IPS-18c (cell line): Measurements from ENCODE around the gene STK32C.

ENCODE experiments used
- H3K4me3 ChIP-seq: 2 replicates; pipeline ENCODE4 v1.7.0; 2013; ENCODE audit warnings: low read depth, mild to moderate bottlenecking, low read length, moderate library complexity; ENCODE audit not compliant: insufficient read depth
- H3K9me3 ChIP-seq: one replicate; pipeline ENCODE4 v1.6.1; 2013; ENCODE audit warnings: mild to moderate bottlenecking, low read length, moderate library complexity; ENCODE audit not compliant: control insufficient read depth, insufficient read depth

STK32C gene

DNA sequence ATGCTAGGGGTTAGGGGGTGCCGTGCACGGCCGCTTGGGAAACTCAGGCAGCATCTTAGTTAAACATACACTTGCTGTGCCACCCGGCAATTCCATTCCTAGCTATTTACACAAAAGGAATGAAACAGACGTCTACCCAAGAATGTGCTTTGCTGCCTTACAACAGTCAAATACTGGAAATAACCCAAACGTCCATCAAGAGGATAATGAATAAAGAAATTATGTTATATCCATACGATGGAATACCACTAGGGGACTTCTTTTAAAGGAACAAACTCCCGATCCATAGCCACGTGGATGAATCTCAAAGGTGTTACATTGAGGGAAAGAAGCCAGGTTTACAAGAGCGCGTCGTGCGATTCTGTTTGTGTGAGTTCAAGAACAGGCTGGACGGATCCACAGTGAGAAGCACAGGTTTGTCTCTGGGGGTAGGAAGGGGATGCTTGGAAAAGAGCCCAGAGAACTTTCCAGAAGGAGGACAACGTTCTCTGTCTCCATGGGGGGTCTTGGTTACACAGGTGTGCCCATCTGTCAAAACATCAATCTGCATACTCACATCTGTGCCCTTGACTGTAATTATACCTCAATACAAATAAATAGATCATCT lies 41.8 kb downstream of the STK32C start:
- no peak overlapping the region for H3K4me3 ChIP-seq
- H3K9me3 ChIP-seq, result no peaks in the 10 kb centered on the region

DNA sequence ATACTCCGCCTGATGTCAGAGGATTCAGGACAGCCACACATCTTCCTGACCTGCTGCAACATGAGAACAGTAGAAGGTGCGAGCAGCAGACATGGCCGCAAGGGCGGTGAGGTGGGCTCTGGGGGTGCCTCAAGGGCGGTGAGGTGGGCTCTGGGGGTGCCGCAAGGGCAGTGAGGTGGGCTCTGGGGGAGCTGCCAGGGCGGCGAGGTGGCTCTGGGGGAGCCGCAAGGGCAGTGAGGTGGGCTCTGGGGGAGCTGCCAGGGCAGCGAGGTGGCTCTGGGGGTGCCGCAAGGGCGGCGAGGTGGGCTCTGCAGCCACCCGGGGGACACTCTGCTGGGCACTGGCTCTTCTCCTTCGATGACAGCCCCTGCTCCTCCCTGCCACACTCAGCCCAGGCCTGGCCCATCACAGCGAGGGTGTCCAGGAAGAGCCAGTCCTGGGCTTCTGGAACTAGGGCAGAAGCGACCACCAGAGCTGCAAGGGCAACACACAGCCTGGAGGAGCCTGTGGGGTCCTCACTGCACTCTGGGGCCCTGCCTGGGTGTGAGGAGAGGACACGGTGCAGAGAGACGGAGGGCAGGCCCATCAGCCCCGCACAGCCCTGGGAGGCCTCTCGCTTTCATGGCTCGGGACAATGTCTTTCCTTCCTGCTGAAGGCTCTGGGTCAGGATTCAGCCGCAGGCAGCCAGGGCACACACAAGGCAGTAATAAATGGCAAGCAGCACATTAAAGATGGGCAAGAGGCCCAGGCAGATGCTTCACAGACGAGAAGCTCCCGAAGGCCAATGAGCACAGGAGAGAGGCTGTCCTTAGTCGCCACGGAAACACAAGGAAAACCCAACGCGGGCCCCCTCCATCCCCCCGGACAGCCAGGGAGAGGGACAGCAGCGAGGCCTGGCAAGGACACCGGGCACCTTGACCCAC lies 42.5 kb downstream of the STK32C start:
- H3K4me3 ChIP-seq, result no peak overlapping the region

DNA sequence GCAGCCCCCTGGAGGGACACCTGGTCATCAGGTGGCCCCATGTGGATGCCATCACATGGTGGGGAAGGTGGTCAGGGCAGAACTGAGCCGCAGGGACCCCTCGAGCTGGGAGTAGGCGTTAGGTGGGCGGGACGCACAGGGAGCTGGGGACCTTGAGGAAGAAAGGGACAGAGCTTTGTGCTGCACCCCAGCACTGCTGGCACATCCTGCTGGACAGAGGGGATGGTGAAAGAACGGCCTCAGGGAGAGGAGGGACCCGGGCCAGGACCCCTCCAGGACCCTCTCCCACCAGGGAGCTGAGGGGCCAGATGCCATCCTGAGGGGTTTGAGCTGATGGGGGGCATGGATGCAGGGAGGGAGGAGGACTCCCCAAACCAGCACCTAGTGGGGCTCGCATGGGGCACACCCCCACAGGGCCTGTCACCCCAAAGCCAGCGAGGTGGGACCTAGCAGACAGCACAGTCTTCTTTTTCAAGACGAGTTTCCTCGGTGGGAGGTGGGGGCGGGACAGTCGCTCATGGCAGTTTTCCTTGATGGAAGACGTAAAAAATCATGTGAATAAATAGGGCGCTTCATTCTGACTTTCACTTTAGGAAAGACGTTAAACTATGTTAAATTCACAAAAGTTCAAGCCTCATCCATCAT lies 43.3 kb downstream of the STK32C start:
- H3K4me3 ChIP-seq, result no peak overlapping the region
- H3K9me3 ChIP-seq, result no peaks in the 10 kb centered on the region

More for the DNA sequence above, 42.5 kb downstream of the STK32C start:
- no peaks in the 10 kb centered on the region for H3K9me3 ChIP-seq

DNA sequence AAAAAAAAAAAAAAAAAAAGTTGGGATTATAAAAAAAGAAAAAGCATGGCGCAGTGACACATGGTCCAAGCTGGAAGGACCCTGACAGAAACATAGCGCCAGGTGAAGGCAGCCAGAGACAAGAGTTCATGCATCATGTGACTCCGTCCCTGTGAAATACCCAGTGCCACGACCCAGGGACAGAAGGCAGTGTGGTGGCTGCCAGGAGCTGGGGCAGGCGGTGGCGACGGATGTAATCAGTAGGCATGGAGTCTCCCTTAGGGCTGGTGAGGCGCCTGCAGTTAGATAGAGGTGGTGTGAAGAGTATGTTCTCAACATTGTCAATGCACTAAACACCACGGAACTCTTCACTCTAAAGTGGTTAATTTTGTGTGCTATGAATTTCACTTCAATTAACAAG lies 43.9 kb downstream of the STK32C start:
- Histone ChIP-seq H3K9me3 (no peaks in the 10 kb centered on the region), H3K4me3 (no peak overlapping the region)

DNA sequence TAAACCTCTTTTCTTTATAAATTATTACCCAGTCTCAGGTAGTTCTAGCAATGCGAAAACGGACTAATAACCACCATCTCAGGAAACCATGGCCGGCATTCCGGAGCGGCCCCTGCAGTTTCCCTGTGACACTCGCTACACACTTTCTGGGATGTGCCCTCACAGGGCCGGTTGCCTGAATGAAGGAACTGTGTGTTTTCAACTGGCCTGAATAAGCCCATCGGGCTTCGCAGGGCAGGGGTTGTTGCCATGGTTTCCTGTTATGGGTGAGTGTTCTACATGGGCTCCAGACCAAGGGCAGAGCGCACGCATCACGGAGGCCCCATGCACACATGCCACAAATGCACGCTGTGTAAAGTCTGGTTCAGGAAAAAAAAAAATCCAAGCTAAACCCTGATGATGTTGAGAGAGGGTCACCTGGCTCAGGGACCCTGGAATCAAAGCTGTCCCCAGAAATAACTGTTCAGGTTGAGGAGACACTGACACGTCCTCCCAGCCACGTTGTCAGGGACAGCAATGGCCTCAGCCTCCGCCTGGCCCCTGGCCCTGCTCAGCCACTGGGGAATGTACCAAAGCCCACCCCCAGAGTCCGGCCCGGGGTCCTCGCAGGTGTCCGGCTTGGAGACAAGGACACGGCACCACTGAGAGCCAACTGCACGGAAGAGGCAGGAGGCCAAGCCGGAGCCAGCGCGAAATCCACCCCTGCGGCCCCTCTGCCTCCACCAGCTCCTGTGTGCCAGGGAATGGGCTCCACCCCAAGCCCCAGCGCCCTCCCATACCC lies 47.9 kb downstream of the STK32C start:
- no peak overlapping the region for H3K4me3 ChIP-seq
- no peaks in the 10 kb centered on the region for H3K9me3 ChIP-seq

DNA sequence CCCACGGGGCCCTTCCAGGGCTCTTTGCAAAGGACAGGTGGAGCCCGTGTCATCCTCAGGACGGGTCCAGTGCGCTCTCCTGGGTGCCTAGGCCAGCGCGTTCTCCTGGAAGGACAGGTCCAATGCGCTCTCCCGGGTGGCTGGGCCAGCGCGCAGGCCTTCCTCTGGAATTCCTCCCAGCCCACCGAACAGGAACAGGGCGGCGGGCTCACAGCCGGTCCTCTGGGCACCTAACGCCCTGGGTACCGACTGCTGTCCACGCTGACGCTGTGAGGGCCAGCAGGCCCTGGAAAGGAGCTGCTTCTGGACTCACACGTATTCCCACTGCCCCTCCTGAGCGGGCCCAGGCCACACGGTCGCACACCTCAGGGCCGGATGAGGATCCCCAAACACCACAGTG lies 49.3 kb downstream of the STK32C start:
- H3K4me3 ChIP-seq, result no peak overlapping the region

DNA sequence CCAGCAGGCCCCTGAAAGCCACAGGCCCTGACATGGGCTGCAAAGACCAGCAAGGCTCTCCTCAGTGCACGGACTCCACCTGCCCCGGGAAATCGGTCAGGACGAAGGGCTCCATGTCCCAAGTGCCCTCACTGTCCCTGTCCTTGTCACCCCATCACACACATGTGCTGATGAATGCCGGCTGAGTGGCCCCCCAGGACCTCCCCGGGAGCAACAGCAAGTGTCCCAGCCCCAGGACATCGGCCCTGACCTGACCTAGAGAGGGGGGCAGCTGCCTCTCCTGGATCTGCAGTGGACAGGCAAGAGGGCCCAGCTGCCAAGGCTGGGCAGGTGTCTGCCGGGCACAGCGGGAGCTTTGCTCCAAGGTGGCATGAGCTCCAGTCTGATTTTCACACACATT lies 49.8 kb downstream of the STK32C start:
- H3K9me3 ChIP-seq, result no peaks in the 10 kb centered on the region
- no peak overlapping the region for H3K4me3 ChIP-seq

More for the DNA sequence above, 49.3 kb downstream of the STK32C start:
- no peaks in the 10 kb centered on the region for H3K9me3 ChIP-seq

DNA sequence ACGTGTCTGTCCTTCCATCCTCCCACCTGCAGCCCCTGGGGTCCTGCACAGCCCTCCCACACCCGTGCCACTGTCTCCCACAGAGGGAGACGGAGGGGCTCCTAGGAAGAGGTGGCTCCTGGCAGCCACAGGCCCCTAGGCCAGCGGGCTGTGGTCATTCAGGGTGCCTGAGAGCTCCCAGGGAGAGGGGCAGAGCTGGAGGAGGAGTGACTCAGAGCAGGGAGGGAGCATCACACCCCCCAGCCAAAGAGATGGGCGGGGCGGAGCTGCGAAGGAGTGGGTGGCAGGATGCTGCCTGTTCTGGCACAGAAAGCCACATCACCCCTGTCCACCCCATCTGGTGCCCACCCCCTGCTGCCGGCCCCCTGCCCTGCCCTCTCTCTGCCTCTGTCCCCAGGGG lies 50.5 kb downstream of the STK32C start:
- no peaks in the 10 kb centered on the region for H3K9me3 ChIP-seq
- no peak overlapping the region for H3K4me3 ChIP-seq

DNA sequence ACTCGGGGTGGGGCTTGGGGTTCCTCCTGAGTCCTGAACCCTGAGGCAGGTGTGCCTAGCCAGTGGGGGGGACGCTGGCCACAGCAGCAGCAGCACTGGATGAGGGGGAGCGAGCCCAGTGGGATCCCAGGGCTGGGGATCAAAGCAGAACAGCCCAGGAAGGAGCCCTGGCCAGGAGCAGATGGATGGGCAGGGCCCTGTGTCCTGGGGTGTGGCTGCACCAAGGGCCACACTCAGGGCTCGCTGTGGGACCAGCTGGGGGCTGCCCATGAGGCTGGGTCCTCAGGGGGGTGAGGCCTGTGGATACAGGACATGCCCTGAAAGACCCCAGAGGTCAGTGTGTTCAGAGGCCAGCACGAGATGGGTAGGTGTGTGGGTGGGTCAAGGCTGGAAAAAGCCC lies 50.9 kb downstream of the STK32C start:
- Histone ChIP-seq H3K4me3 (no peak overlapping the region), H3K9me3 (no peaks in the 10 kb centered on the region)

DNA sequence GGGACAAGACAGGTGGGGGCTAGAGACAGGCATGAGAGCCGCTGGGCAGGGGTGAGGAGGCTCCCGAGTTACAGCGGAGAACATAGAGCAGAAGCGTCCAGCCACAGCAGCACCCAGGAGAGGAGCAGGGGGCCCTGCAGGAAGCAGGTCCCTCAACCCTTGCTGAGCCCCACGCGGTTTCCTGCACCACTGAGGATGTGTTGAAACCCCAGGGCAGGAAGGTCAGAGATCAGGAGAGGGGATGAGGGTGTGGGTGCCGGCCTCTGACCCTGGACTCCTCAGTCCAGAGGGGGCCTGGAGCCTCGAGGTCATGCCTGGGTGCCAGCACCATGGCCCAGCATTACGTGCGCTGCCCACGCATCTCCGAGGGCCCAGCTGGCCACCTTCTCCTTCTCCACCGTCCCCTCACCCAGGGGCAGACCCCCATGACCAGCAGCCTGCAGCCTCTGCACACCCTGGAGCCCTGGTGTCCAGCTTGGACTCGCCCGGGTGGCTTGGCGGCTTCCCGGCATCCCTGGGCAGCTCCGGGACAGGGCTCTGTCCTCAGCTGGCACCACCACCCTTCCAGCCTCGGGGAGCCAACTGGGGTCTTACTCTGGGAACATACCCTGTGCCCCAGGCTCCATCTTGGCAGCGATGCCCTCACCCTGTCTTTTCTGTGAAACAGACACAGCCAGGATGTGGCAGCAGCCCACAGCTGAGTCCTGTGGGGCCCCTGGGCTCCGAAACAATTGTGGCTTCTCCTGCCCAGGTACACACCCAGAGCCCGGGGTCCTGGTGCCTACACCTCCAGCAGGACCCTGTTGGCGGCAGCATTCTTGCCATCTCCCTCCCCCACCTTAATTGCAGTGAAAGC lies 52.0 kb downstream of the STK32C start:
- Histone ChIP-seq H3K4me3 (no peak overlapping the region), H3K9me3 (no peaks in the 10 kb centered on the region)

DNA sequence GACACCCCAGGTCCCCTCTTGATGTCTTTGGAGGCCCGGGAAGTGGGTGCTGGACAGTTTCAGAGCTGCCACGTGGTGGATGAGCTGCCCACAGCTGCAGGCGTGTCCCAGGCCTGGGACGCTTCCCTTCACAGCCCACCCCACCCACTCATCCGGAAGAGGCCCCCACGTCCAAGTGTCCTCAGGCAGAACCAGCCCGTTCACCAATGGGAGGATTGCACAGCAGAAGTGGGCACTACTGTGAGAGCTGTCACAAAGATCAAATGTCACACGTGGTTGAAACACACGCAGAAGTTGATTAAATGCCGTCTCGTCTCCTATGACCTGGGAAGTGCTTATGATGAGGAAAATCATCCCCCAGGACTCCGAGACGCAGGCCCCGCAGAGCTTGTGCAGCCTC lies 52.9 kb downstream of the STK32C start:
- H3K9me3 ChIP-seq, result no peaks in the 10 kb centered on the region
- H3K4me3 ChIP-seq, result no peak overlapping the region

DNA sequence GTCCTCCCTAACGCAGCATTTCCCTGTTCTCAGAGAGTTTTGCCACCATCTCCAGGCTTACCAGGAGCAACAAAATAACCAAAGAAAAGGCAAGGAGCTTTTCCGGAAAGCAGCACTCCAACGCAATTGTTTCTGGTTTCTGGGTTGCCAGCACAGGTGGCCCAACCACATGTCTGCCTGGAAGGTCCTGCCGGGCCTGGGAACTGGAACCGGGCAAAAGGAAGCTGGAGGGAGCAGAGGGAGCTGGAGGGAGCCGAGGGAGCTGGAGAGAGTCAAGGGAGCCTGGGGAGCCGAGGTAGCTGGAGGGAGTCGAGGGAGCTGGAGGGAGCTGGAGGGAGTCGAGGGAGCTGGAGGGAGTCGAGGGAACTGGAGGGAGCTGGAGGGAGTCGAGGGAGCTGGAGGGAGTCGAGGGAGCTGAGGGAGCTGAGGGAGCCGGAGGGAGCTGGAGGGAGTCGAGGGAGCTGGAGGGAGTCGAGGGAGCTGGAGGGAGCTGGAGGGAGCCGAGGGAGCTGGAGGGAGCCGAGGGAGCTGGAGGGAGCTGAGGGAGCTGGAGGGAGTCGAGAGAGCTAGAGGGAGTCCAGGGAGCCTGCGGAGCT lies 54.6 kb downstream of the STK32C start:
- H3K4me3 ChIP-seq, result no peak overlapping the region; the same call in 1 of the 2 replicates

DNA sequence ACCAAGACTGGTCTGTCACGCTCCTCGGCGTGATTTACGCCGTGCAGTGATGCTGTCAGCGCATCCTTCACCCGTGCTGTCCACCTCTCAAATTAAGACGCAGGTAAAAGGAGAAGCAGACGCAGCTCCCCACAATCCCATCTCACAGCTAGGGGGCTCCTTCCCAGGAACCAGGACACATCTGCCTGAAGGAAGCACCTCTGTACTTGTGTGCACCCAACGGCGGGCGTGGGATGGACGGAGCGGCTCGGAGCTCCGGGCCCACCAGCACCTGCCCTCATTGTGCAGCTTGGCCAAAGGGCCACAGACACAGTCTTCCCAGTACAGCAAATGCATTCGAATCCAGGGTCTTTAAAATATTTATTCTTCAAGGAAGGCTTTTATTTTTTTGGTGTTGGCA lies 55.3 kb downstream of the STK32C start:
- Histone ChIP-seq H3K9me3 (no peaks in the 10 kb centered on the region), H3K4me3 (no peak overlapping the region)

More for the DNA sequence above, 54.6 kb downstream of the STK32C start:
- no peaks in the 10 kb centered on the region for H3K9me3 ChIP-seq

DNA sequence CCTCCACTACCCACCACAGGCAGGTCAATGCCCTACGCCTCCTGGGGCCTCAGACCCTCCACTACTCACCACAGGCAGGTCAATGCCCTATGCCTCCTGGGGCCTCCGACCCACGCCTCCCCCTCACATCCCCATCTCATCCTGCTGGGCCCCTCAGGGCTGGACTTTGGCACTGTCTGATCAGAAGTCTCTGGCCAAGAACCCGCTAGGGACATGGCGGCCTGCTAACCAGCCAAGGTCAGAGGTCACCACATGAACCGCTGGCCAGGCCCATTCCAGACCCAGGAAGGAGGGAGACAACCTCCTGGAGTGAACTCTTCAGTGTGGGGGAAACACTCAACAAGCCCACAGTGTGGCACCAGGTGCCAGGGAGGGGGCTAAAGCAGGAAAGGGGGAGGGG lies 55.8 kb downstream of the STK32C start:
- no peaks in the 10 kb centered on the region for H3K9me3 ChIP-seq
- H3K4me3 ChIP-seq, result no peak overlapping the region

DNA sequence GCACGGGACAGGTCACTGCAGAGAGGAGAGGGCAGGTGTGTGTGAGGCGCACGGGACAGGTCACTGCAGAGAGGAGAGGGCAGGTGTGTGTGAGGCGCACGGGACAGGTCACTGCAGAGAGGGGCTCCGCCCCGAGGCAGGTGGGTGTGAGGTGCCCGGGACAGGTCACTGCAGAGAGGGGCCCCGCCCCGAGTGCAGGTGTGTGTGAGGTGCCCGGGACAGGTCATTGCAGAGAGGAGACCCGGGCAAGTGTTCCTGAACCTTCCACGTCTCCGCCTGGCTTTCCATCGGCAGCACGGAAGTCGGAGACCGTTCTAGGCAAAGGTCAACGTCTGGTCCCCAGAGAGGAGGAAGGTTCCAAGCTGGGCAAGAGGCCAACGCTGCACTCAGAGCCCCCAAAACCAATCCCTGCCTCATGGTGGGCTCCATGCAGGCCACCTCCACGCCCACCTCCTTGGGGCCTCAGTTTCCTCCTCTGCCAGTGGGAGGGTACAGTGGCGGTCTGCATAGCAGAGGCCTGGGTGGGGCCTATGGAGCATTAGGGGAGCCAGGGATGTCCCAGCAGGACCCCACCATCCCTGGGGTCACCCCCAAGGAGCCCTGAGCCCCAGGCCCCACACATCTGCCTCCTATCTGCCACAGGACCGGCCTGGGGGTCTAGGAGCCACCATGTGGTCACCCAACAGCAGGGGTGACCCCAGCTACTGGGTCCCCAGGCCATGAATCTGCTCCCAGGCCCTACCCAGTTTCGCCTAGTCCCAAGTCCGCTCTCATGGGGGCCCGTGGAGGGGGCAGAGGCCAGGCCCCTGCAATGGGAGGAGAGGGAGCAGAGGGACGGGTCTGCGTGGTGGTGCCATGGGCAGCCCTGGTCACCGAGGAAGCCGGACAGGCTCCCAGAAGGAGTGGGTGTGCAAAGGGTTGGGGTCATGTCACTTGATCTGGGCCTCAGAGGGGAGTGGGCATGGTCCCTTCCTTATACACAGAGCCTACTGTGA lies 57.0 kb downstream of the STK32C start:
- Histone ChIP-seq H3K4me3 (no peak overlapping the region), H3K9me3 (no peaks in the 10 kb centered on the region)
